Measurements from ENCODE around the gene GUK1. TPM values are rescaled to one million over a fixed set of nuclear protein-coding genes. Genes with fewer than 3 reads are reported as not detected.

Gene GUK1
- total RNA-seq, 2 donors from 2014 or later, result 110 to 112 TPM

GRCh38 chr1:228149406-228150119 is 9.5 kb downstream of the GUK1 start, which contains the start of gene GJC2:
Gene GJC2, plus strand, starts transcription at chr1:228149930. Its CDS starts 7,829 bp downstream, at chr1:228157759.
- no peak within 1 kb of the TSS for H3K9ac ChIP-seq (ENCODE audit: extremely low read depth, low read length, poor library complexity, severe bottlenecking)
- Mint-ChIP-seq H3K27ac (no peak within 1 kb of the TSS), H3K27me3 (ENCODE audit: insufficient read depth) (no peaks in the 10 kb centered on the region), H3K4me1 (no peaks in the 10 kb centered on the region), H3K9me3 (no peaks in the 10 kb centered on the region), H3K36me3 (ENCODE audit: low read depth) (no peaks in the 10 kb centered on the region), H3K4me3 (no peak within 1 kb of the TSS)
- no peak within 1 kb of the TSS for H3K4me3 ChIP-seq (ENCODE audit: low read length)
- no peaks in the 10 kb centered on the region for H3K27me3 ChIP-seq (ENCODE audit: control insufficient read depth, insufficient read depth, low read length, poor library complexity, severe bottlenecking)
- H3K36me3 ChIP-seq (ENCODE audit: control insufficient read depth, insufficient read depth, low read length), result peaks cover 3% of the 10 kb centered on the region
- peak; percentile 69 for DNase-seq
- WGBS, 2 experiments (ENCODE audit: insufficient coverage in 1 of 2, insufficient read length in 1 of 2), result 70 to 81% methylated on average over 2 to 17 of the region's 17 CpGs
- no peak for TF ChIP-seq CTCF (conservative IDR thresholded peaks at IDR 0.05)
- H3K27ac ChIP-seq (ENCODE audit: low read depth, low read length), result peak within 1 kb of the TSS; percentile 49
- no peaks in the 10 kb centered on the region for H3K4me1 ChIP-seq (ENCODE audit: control insufficient read depth, insufficient read depth, low read length)
- no peaks in the 10 kb centered on the region for H3K9me3 ChIP-seq (ENCODE audit: control insufficient read depth, low read length)

GRCh38 chr1:228150120-228150460 is 10.0 kb downstream of the GUK1 start:
- no peak overlapping the region for H3K27ac Mint-ChIP-seq
- Histone ChIP-seq H3K4me3 (ENCODE audit: low read length) (no peak overlapping the region), H3K36me3 (ENCODE audit: control insufficient read depth, insufficient read depth, low read length) (peaks cover 3% of the 10 kb centered on the region), H3K27me3 (ENCODE audit: control insufficient read depth, insufficient read depth, low read length, poor library complexity, severe bottlenecking) (no peaks in the 10 kb centered on the region), H3K27ac (ENCODE audit: low read depth, low read length) (peak overlapping the region; percentile 49), H3K9ac (ENCODE audit: extremely low read depth, low read length, poor library complexity, severe bottlenecking) (no peak overlapping the region), H3K9me3 (ENCODE audit: control insufficient read depth, low read length) (no peaks in the 10 kb centered on the region), H3K4me1 (ENCODE audit: control insufficient read depth, insufficient read depth, low read length) (no peaks in the 10 kb centered on the region)
- no peak for TF ChIP-seq CTCF (conservative IDR thresholded peaks at IDR 0.05)
- DNase-seq, result no peak
- H3K36me3 Mint-ChIP-seq (ENCODE audit: low read depth), result no peaks in the 10 kb centered on the region
- H3K27me3 Mint-ChIP-seq (ENCODE audit: insufficient read depth), result no peaks in the 10 kb centered on the region
- no peaks in the 10 kb centered on the region for H3K4me1 Mint-ChIP-seq
- whole genome bisulfite sequencing, 2 experiments (ENCODE audit: insufficient coverage in 1 of 2, insufficient read length in 1 of 2), result 70 to 92% methylated on average over 2 to 7 of the region's 7 CpGs
- H3K9me3 Mint-ChIP-seq, result no peaks in the 10 kb centered on the region
- H3K4me3 Mint-ChIP-seq, result no peak overlapping the region

- no peaks in the 10 kb centered on the region for H3K9me3 ChIP-seq (ENCODE audit: control insufficient read depth, low read length)
- no peaks in the 10 kb centered on the region for H3K36me3 Mint-ChIP-seq (ENCODE audit: low read depth)
- DNase-seq, result peak; percentile 45
- no peaks in the 10 kb centered on the region for H3K4me1 ChIP-seq (ENCODE audit: control insufficient read depth, insufficient read depth, low read length)
- peaks cover 3% of the 10 kb centered on the region for H3K36me3 ChIP-seq (ENCODE audit: control insufficient read depth, insufficient read depth, low read length)
- H3K4me3 ChIP-seq (ENCODE audit: low read length), result no peak overlapping the region
- no peak overlapping the region for H3K27ac Mint-ChIP-seq
- H3K9me3 Mint-ChIP-seq, result no peaks in the 10 kb centered on the region
- no peaks in the 10 kb centered on the region for H3K27me3 ChIP-seq (ENCODE audit: control insufficient read depth, insufficient read depth, low read length, poor library complexity, severe bottlenecking)
- H3K27me3 Mint-ChIP-seq (ENCODE audit: insufficient read depth), result no peaks in the 10 kb centered on the region
- no peak overlapping the region for H3K9ac ChIP-seq (ENCODE audit: extremely low read depth, low read length, poor library complexity, severe bottlenecking)
- H3K4me1 Mint-ChIP-seq, result no peaks in the 10 kb centered on the region
- no peak overlapping the region for H3K27ac ChIP-seq (ENCODE audit: low read depth, low read length)
- WGBS, 2 experiments (ENCODE audit: insufficient coverage in 1 of 2, insufficient read length in 1 of 2), result 88 to 100% methylated on average over 2 to 16 of the region's 17 CpGs
- H3K4me3 Mint-ChIP-seq, result no peak overlapping the region
- TF ChIP-seq CTCF (conservative IDR thresholded peaks at IDR 0.05), result no peak
Measured at GRCh38 chr1:228150461-228151179, 10.5 kb downstream of the GUK1 start.

Measured in endodermal cell (in vitro differentiated cells).